ES-I3 (cell line): ENCODE results near the gene CRTAP.
"Not testable (repeated sequence)": the region's sequence is repeated elsewhere in the genome, so short reads cannot be mapped to it uniquely, and the experiment has no call there.

Experiments used
- H3K36me3 ChIP-seq: 2 replicates; pipeline ENCODE4 v1.6.1; 2013; ENCODE audit warnings: mild to moderate bottlenecking, low read length, control low read depth, moderate library complexity; ENCODE audit not compliant: insufficient read depth
- H3K4me1 ChIP-seq: 2 replicates; pipeline ENCODE4 v1.6.1; 2013; ENCODE audit warnings: mild to moderate bottlenecking, control low read depth, low read length; ENCODE audit not compliant: insufficient read depth
- H3K9ac ChIP-seq: 2 replicates; pipeline ENCODE4 v1.6.1; 2013; ENCODE audit warnings: low read depth, mild to moderate bottlenecking, low read length, moderate library complexity
- H3K9me3 ChIP-seq: 2 replicates; pipeline ENCODE4 v1.6.1; 2013; ENCODE audit warnings: mild to moderate bottlenecking, low read length, moderate library complexity; ENCODE audit not compliant: control insufficient read depth, insufficient read depth

The CRTAP gene

DNA sequence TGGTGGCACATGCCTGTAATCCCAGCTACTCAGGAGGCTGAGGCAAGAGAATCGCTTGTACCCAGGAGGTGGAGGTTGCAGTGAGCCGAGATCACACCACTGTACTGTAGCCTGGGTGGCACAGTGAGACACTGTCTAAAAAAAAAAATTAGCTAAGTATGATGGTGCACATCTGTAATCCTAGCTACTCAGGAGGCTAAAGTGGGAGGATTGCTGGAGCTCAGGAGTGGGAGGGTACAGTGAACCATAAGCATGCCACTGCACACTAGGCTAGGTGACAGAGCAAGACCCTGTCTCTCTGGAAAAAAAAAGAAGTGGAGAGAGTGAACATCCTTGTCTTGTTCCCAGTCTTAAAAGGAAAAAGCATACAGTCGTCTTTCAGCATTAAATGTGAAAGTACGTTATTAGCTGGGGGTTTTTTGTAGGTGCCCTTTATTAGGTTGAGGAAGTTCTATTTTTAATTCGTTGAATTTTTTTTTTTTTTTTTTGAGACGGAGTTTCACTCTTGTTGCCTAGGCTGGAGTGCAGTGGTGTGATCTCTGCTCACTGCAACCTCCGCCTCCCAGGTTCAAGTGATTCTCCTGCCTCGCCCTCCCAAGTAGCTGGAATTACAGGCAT is 25.3 kb downstream of the CRTAP start:
- H3K36me3 ChIP-seq, H3K9me3 ChIP-seq, H3K4me1 ChIP-seq, H3K9ac ChIP-seq: not testable (repeated sequence)

DNA sequence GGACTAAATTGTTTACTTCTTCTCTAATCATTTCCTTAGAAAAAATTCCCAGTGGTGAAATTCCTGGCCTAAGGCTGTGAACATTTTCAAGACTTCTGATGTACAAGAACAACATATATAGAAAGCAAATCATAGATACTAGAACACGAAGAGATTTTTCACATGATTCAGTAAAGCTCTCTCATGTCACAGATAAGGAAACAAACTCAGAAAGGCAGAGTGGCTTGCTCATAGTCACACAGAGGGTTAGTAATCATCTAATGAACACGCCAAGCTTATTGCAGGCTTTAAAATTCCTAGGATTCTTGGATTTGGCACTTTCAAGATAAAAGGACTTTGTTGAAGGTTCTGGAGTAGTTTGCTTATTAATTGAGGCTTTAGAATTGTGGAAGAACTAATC is 26.2 kb downstream of the CRTAP start:
- H3K9ac ChIP-seq: no peak overlapping the region
- no peaks in the 10 kb centered on the region for H3K9me3 ChIP-seq
- peaks cover 6% of the 10 kb centered on the region for H3K36me3 ChIP-seq
- H3K4me1 ChIP-seq: no peaks in the 10 kb centered on the region

DNA sequence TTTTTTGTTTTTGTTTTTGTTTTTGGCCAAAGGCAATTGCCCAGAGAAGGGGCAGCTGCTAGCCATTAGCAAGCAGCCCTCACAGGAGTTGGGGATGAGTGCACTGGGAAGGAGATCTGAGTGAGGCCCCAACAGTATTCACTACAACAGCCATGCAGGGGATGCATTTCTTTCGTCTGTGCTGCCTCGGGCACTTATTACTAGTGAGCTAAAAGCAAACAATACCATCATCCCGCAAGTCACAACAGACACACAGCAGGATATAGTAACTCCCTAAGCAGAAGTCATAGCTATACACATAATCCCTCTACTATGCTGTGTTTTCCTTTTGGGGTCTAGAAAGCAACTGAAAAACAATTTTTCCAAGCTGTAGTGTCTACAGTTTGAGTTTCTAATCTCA is 27.2 kb downstream of the CRTAP start:
- Histone ChIP-seq H3K36me3 (peaks cover 6% of the 10 kb centered on the region), H3K4me1 (no peaks in the 10 kb centered on the region)

DNA sequence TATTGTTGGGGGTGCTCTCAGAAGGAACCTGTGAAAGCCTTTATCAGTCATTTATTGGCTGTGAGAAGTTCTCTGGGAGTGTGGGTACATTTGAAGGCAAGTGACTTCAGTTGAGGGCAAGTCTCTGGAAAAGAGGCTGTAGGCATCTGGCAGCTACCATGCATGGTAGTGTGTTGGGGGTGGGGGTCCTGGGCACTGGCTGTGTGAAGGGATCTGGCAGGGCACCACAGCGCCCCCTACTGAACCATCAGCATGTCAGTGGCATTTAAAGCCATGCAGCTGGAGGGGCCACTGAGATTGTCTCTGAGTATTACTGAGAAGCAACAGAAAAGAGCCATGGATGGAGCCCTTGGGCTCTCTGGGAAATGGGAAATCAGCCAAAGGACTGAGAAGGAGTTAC is 30.6 kb downstream of the CRTAP start:
- Histone ChIP-seq H3K9ac (no peak overlapping the region), H3K36me3 (peaks cover 6% of the 10 kb centered on the region), H3K9me3 (no peaks in the 10 kb centered on the region), H3K4me1 (no peaks in the 10 kb centered on the region)

More for the DNA sequence above, 27.2 kb downstream of the CRTAP start:
- Histone ChIP-seq H3K9me3 (no peaks in the 10 kb centered on the region), H3K9ac (no peak overlapping the region)

DNA sequence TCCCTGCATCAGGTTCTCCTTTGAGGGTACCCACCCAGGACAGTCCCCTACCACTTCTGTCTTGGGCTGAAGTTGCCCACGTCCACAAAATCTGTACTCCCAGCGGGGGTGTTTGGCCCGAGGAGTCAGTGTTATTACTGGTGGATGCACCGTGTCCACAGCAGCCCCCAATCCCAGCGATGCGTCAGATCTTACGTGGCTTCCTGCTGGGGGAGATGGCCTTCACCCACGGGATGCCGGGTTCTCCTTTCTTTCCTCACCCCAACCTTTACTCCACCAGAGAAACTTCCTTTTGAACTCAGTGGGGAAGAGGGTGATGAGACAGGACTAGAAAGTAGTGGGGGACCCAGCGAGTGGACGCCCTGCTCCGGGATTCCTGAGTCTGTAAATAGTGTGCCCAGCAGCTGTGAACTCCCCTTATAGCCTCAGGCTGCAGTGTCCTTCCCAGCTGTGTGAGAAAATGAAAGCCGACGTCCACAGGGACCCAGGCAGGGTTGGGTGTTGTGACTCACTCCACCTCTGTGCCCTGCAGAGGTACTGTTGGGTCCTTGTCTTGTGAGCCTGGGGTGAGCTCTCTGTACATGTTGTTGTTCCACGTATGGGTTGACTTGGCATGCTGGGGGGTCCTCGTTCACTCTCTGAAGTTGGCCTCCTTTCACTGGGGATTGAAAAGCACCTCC is 31.5 kb downstream of the CRTAP start:
- no peak overlapping the region for H3K9ac ChIP-seq
- H3K4me1 ChIP-seq: no peaks in the 10 kb centered on the region
- H3K36me3 ChIP-seq: peaks cover 6% of the 10 kb centered on the region
- H3K9me3 ChIP-seq: no peaks in the 10 kb centered on the region

DNA sequence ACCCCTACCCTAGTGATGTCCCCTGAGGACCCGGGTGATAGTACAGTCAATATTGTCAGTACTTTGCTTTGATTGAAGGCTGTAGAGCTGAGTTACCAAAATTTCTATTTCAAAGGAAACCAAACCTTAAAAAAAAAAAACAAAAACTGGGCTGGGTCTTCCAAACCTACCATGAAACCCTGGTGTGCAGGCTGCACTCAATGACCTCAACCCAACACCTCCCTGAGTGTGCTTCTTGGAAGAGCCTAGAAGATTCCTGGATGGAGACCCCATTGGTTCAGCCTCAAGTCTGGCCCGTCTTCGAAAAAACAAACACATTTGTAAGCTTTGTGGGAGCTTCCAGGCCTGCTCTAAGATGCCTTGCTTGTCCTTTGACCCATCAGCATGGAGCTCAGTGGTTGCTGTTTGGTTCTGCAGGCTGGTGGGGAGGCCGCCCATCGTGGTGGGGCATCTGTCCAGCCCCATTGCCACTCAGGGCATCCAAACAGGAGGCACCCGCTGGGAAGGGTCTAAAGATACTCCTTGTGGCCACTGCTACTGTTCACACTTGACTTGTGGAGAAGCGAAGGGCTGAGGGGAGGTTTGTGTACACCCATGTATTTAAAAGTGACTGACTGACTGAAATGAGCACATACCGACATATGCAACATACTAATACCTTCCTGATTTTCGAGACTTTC is 32.2 kb downstream of the CRTAP start:
- Histone ChIP-seq H3K4me1 (no peaks in the 10 kb centered on the region), H3K9me3 (no peaks in the 10 kb centered on the region), H3K9ac (no peak overlapping the region), H3K36me3 (peaks cover 6% of the 10 kb centered on the region)

DNA sequence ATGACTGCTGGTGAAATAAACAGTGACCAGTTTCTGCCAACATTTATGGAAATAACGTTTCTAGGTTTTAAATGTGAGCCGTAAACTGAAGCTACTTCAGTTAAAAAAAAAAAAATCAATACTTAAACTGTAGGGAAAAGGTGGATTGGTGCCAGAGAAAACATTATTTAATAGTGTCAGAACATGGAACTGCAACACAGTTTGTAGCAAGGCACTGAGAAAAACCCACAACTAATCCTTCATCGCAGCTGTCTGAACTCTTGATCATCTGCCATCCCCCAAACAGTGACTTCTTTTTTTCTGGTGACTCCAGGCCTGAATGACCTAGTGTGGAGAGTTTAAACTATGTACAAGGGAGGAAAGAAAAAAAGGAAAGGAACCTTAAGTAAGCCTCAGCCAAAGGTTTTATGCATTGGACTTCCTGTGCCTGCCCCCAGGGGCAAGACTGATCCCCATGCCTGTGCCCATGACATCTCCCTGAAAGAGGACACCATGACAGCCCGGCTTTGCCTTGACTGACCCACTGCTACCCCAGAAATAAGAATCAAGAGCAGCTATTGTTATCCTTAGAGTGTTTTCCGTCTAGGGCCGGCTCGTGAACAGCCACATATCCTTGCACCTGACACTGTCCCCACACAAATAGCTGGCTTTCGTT is 33.1 kb downstream of the CRTAP start:
- H3K4me1 ChIP-seq: no peaks in the 10 kb centered on the region
- peaks cover 6% of the 10 kb centered on the region for H3K36me3 ChIP-seq
- H3K9me3 ChIP-seq: no peaks in the 10 kb centered on the region
- no peak overlapping the region for H3K9ac ChIP-seq

DNA sequence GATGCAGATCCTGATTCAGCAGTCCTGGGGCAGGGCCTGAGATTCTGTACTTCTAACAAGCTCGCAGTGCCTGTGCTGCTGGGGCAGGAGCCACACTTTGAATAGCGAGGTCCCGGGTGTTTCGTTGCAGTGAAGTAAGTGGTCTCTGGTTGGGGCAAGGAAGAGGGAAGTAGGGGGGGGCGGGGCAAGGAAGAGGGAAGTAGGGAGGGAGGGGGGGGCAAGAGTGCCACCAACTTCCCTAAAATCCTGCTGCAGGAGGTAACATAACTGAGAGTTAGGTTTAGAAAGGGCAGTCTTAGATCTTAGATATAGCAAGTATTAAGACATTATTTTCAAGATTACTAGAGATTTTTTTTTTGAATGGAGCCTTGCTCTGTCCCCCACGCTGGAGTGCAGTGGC is 35.5 kb downstream of the CRTAP start:
- Histone ChIP-seq H3K4me1 (no peaks in the 10 kb centered on the region), H3K9ac (no peak overlapping the region), H3K9me3 (no peaks in the 10 kb centered on the region), H3K36me3 (no peaks in the 10 kb centered on the region)

DNA sequence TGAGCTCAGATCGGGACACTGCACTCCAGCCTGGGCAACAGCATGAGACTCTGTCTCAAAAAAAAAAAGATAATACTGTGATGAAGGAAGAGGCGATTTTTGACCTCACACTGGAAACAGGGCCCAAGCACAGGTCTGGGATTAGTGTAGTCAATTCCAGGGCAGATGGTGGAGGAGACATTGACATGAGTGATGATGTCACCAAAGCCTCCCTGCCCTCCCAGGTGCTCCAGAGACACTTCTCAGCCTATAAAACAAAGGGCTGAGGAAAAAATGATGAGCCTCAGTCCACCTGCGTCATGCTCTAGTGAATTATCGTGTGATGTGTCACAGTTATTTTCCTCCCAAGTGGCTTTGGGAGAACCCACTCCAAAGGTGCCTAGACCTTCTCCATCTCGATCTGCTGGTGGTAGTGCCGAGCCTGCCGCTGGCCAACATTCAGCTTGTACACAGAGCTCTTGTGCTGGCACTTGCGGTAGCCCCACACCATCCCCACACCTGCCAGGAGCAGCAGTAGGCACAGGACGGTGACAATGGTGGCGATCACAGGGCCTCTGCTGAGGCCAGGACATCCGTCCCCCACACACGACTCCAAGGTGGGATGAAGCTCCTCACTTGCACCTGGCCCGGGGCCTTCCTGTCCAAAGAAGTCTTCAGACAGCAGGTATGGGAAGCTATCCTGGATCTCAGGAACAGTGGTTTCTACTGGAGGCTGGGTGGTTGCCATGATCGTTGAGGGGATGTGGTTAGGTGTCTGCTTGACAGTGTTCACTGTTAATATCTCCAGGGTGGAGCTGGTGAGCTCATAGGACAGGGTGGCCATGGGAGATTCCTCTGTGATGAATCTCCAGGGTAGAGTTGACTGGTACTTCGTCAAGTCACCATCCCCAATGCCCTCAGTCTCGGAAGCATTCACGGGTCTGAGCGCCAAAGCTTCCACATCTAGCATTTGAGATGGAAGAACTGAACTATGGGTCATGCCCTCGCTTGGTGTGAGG is 38.8 kb downstream of the CRTAP start:
- H3K9me3 ChIP-seq: no peaks in the 10 kb centered on the region
- no peaks in the 10 kb centered on the region for H3K4me1 ChIP-seq
- H3K9ac ChIP-seq: no peak overlapping the region
- H3K36me3 ChIP-seq: no peaks in the 10 kb centered on the region

DNA sequence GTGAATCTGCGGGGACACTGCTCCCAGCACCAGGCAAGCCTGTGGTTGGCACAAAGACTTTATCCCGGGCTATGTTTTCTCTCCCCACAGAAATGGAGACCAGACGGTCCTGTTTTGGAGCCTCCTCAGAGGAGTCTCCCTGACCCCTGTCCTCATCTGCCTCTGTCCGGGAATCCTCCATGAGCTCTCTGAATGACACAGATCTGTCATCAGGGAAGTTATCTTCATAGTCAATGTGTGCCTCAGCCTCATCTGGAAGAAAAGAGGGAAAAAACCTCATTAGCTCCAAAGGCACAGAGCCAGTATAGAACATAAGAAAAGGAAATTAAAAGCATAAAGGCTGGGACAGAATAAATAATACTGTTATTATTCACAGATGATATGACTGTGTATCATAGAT is 40.0 kb downstream of the CRTAP start:
- Histone ChIP-seq H3K9me3 (no peaks in the 10 kb centered on the region), H3K4me1 (no peaks in the 10 kb centered on the region), H3K9ac (no peak overlapping the region), H3K36me3 (no peaks in the 10 kb centered on the region)

DNA sequence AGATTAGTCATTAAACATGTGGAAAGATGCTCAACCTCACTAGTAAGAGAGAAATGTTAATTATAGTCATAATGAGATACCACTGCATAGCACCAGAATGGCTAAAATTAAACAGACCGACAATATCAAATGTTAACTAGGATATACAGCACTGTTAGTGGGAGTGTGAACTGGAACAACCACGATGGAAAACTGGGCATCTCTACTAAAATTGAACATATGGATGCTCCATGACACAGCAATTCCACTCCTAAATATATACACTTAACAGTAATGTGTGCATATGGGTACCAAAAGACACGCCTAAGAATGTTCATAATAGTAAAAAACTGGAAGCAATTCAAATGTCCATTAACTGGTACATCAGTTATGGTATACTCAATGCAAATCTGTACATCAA is 41.5 kb downstream of the CRTAP start:
- Histone ChIP-seq H3K9ac (no peak overlapping the region), H3K36me3 (no peaks in the 10 kb centered on the region)

DNA sequence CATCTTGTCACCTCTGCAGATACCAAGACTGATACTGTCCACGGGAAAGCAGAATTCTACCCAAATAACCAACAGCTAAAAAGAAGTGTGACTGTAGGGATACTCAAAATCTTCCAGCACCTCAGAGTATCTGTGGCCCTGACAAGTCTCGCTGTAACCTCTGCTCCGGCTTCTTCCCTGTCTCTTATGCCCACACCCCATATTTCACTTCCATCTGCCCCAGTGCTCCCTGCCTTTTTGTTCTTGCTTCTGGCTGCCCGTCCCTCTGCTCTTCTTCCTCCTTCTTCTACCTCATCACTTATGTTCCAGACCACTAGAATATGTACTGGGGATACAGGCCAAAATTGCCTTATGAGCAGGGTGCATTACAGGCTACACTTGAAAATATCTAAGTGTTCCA is 45.4 kb downstream of the CRTAP start:
- Histone ChIP-seq H3K9me3 (no peaks in the 10 kb centered on the region), H3K36me3 (no peaks in the 10 kb centered on the region), H3K4me1 (no peaks in the 10 kb centered on the region), H3K9ac (no peak overlapping the region)

More for the DNA sequence above, 41.5 kb downstream of the CRTAP start:
- Histone ChIP-seq H3K9me3 (no peaks in the 10 kb centered on the region), H3K4me1 (no peaks in the 10 kb centered on the region)

DNA sequence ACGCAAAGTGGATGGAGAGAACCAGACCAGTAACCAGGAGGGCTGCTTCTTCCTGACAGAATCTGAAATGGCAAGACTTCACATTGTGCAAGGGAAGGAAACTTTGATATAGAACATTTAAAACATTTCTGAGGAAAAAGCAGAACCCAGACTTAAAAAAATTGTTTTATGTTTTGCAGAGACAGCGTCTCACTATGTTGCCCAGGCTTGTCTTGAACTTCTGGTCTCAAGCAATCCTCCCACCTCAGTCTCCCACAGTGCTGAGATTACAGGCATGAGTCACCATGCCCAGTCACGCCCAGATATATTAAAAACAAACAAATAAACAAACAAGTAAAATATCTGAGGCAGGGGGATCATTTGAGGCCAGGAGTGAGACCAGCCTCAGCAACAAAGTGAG is 46.2 kb downstream of the CRTAP start:
- Histone ChIP-seq H3K9me3 (no peaks in the 10 kb centered on the region), H3K36me3 (no peaks in the 10 kb centered on the region), H3K9ac (no peak overlapping the region), H3K4me1 (no peaks in the 10 kb centered on the region)

DNA sequence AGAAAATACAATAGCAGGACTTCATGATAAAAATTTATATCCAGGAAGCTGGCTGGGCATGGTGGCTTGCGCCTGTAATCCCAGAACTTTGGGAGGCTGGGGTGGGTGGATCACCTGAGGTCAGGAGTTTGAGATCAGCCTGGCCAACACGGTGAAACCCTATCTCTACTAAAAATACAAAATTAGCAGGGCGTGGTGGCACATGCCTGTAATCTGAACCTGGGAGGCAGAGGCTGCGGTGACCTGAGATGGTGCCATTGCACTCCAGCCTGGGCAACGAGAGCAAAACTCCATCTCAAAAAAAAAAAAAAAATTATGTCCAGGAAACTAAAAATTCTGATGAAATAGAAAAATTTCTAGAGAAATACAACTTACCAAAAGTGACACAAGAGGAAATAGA is 48.8 kb downstream of the CRTAP start:
- not testable (repeated sequence) for H3K9ac ChIP-seq, H3K4me1 ChIP-seq, H3K9me3 ChIP-seq, H3K36me3 ChIP-seq
